Measurements from ENCODE around the gene PLCB1.

The PLCB1 gene

DNA sequence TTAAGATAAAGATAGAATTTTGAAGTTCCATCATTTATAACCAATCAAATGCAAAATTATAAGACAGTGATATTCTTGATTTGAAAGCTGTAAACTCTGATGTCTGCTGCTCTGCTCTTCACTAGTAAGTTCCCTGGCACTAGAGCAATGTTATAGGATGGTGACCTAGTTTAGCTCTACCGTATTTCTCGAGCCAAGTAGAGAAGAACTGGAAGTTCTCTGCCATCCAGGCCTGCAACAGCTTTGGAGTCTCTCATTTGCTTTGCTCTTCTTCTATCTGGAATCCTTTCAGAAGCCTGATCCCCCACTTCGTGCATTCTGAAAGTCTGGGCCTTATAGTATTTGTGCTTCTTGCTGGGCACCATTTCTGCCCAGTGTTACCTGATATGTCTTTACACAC, 100.3 kb downstream of the PLCB1 start:
- Histone ChIP-seq H3K27me3 (no peaks in the 10 kb centered on the region), H3K4me3 (no peak overlapping the region), H3K4me1 (peaks cover 0 to 7% (median 2%) of the 10 kb centered on the region in 4 donors), H3K9me3 (no peaks in the 10 kb centered on the region), H3K36me3 (no peaks in the 10 kb centered on the region), H3K27ac (no peak overlapping the region)
- TF ChIP-seq, protein P1, sequence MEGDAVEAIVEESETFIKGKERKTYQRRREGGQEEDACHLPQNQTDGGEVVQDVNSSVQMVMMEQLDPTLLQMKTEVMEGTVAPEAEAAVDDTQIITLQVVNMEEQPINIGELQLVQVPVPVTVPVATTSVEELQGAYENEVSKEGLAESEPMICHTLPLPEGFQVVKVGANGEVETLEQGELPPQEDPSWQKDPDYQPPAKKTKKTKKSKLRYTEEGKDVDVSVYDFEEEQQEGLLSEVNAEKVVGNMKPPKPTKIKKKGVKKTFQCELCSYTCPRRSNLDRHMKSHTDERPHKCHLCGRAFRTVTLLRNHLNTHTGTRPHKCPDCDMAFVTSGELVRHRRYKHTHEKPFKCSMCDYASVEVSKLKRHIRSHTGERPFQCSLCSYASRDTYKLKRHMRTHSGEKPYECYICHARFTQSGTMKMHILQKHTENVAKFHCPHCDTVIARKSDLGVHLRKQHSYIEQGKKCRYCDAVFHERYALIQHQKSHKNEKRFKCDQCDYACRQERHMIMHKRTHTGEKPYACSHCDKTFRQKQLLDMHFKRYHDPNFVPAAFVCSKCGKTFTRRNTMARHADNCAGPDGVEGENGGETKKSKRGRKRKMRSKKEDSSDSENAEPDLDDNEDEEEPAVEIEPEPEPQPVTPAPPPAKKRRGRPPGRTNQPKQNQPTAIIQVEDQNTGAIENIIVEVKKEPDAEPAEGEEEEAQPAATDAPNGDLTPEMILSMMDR (IDR thresholded peaks at IDR 0.05): no peak
- intact Hi-C loops (cut with DNase I; ENCODE audit: low total_unique reads): no loop called here
- DNase-seq: no peak

DNA sequence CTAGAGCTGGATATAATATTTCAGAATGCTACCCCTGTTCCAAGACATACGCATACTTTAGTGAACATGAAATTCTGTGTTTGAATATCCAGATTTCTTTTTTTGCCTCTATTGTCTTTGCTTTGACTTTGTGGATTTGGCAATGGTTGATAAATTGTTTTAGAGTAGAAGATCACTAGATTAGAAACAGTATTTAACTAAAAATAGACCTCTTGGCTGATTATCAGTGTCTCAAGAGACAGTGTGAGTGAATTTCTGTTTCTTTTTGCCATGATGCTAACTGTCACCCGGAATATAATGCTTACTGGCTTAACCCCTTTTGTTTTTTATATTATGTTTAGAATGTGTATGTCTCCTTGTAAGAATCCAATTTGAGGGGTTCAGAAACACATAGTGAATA, 102.5 kb downstream of the PLCB1 start:
- intact Hi-C loops (cut with DNase I; ENCODE audit: low total_unique reads): no loop called here
- no peaks in the 10 kb centered on the region for H3K27me3 ChIP-seq
- DNase-seq: no peak
- TF ChIP-seq, protein P1 (IDR thresholded peaks at IDR 0.05): no peak
- no peak overlapping the region for H3K27ac ChIP-seq
- H3K9me3 ChIP-seq: no peaks in the 10 kb centered on the region
- no peaks in the 10 kb centered on the region for H3K36me3 ChIP-seq
- peaks cover 0 to 7% (median 2%) of the 10 kb centered on the region in 4 donors for H3K4me1 ChIP-seq
- no peak overlapping the region for H3K4me3 ChIP-seq

DNA sequence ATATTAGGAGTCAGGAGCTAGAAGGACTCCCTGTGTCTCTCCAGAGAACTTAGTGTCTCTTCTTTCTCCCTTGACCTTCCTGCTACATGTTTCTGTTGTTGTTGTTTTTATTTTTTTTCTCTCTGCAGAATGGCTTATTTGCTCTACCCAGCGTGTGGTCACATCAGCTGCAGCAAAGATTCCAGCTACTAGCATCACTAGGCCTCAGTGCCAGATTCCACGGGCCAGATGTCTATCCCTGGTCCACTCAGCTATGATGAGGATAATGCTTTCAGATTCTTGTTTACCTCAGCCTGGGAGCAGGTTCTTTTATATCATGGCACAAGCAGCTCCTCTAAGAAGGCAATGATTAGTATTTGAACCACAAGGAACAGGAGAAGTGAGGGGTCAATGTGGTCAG, 110.0 kb downstream of the PLCB1 start:
- no peak overlapping the region for H3K4me3 ChIP-seq
- no peak overlapping the region for H3K27ac ChIP-seq
- no peak for DNase-seq
- intact Hi-C loops (cut with DNase I; ENCODE audit: low total_unique reads): no loop called here
- TF ChIP-seq, protein P1 (IDR thresholded peaks at IDR 0.05): no peak
- H3K36me3 ChIP-seq: no peaks in the 10 kb centered on the region
- H3K27me3 ChIP-seq: no peaks in the 10 kb centered on the region
- no peaks in the 10 kb centered on the region for H3K4me1 ChIP-seq
- no peaks in the 10 kb centered on the region for H3K9me3 ChIP-seq

DNA sequence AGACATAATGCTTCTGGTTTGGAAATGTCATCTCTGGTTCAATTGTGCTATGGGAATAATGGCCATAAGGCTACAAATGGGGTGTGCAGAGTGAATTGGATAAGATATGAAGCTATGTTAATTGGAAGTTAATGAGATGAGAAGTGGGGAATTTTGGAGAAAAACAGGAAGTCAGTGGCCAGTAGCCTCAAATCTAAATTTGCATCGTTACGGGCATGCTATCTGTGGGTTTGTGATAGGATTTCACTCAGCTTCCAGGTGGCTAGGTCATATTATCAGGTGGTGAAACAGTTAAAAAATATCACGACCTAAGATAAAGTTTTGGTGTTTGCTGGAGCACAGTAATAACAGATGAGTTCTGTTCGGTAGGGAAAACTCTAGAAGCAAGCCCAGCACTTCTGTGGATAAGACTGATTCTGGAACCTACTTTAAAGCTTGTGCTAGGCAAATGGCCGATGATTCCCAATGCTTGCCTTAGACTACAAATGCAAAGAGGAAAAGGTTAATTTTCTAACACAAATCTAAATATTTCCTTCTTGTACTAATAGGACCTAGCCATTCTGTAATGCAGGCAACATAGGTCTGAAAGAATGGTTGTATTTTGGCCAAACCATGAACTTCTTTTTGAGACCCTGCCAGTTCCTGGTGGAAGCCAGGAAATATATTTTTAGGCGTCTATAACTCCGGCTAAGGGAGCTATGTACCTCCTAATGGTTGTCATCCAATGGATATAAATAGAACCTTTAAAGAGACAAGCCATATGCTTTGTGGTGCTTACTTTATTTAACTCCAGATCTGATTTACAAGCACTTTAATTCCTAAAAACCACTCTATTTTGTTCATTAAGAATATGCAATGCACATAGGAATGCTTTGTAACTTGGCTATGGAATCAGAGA, 111.0 kb downstream of the PLCB1 start:
- Histone ChIP-seq H3K4me3 (no peak overlapping the region), H3K27me3 (no peaks in the 10 kb centered on the region), H3K36me3 (no peaks in the 10 kb centered on the region), H3K4me1 (no peaks in the 10 kb centered on the region), H3K9me3 (no peaks in the 10 kb centered on the region), H3K27ac (no peak overlapping the region)
- intact Hi-C loops (cut with DNase I; ENCODE audit: low total_unique reads): no loop called here
- DNase-seq: no peak
- TF ChIP-seq, protein P1 (IDR thresholded peaks at IDR 0.05): no peak

DNA sequence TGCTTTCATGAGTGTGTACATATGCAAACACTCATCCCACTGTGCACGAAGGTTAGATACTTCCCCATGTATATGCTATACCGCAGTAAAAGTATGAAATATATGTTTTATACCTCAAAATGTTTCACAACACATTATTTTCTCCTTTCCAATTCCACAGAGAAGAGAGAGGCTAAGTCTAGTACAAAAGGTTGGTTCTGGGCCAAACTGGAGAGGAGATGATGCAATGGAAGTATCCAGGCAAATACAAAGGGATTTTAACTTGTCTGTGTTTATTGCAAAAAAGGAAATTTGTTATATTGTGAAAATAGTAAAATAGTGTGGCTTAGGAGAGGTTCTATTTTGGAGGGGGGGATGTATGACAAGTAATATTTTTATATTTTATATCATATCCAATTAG, 112.6 kb downstream of the PLCB1 start:
- TF ChIP-seq, protein P1 (IDR thresholded peaks at IDR 0.05): no peak
- intact Hi-C loops (cut with DNase I; ENCODE audit: low total_unique reads): no loop called here
- DNase-seq: peak in 1 of 2 donors; percentile 42
- Histone ChIP-seq H3K4me1 (no peaks in the 10 kb centered on the region), H3K9me3 (no peaks in the 10 kb centered on the region), H3K36me3 (no peaks in the 10 kb centered on the region), H3K4me3 (no peak overlapping the region), H3K27ac (no peak overlapping the region), H3K27me3 (no peaks in the 10 kb centered on the region)
